Mammary epithelial cell (primary cell): Measurements from ENCODE around the gene TCP1.

Source experiments
- EZH2 ChIP-seq: IDR thresholded peaks from 2 replicates; pipeline ENCODE4 v1.6.1; 2012; ENCODE audit warnings: low read length, inconsistent platforms, borderline replicate concordance
- TF ChIP-seq, protein P1 (sequence below), 2 donors: IDR thresholded peaks in 1 of 2; conservative IDR thresholded peaks in 1 of 2; 2 replicates each; pipeline ENCODE4 v1.5.1; 2011 to 2012; ENCODE audit warnings: inconsistent platforms in 2 of 2, low read length in 2 of 2, mild to moderate bottlenecking in 2 of 2, control low read depth in 1 of 2, low read depth in 1 of 2; ENCODE audit not compliant: insufficient read depth in 1 of 2; ENCODE audit errors: extremely low read depth in 1 of 2

DNA sequence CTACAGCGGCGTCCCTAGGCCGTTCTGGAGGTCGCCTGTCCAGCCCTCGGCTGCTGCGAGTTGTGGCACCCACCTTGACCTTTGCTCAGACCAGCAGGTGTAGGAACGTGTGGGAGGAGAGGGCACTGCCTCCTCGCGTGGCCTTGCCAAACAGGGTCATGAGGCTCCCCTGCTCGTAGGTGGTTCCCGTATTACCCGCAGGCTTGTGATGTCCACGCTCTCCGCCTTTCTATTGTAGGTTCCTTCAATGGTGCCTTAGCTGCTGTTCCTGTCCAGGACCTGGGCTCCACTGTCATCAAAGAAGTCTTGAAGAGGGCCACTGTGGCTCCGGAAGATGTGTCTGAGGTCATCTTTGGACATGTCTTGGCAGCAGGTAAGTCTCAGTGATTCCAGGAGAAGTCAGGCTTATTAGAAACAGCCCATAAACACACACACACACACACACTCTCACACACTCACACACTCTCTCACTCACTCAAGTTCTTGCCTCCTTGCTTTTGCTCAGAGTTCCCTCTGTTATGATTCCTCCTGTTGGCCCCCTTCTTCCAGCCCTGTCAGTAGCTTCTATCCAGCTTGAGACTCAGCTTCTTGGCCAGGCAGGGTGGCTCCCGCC, 26.6 kb downstream of the TCP1 start:
- TF ChIP-seq, protein P1, sequence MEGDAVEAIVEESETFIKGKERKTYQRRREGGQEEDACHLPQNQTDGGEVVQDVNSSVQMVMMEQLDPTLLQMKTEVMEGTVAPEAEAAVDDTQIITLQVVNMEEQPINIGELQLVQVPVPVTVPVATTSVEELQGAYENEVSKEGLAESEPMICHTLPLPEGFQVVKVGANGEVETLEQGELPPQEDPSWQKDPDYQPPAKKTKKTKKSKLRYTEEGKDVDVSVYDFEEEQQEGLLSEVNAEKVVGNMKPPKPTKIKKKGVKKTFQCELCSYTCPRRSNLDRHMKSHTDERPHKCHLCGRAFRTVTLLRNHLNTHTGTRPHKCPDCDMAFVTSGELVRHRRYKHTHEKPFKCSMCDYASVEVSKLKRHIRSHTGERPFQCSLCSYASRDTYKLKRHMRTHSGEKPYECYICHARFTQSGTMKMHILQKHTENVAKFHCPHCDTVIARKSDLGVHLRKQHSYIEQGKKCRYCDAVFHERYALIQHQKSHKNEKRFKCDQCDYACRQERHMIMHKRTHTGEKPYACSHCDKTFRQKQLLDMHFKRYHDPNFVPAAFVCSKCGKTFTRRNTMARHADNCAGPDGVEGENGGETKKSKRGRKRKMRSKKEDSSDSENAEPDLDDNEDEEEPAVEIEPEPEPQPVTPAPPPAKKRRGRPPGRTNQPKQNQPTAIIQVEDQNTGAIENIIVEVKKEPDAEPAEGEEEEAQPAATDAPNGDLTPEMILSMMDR (conservative IDR thresholded peaks at IDR 0.05 in 1 of 2, IDR thresholded peaks at IDR 0.05 in 1 of 2; ENCODE audit: extremely low read depth in 1 of 2, insufficient read depth in 1 of 2, low read depth in 1 of 2, low read length in 2 of 2): no peak
- no peak for TF ChIP-seq EZH2
